Measurements from ENCODE around the gene ANK3.

Gene ANK3

GRCh38 chr10:60208676-60209269 is 180.9 kb downstream of the ANK3 start:
- H3K36me3 Mint-ChIP-seq = no peaks in the 10 kb centered on the region
- H3K27me3 Mint-ChIP-seq = peaks cover 1% of the 10 kb centered on the region
- H3K27ac Mint-ChIP-seq = no peak overlapping the region
- H3K4me3 Mint-ChIP-seq = no peak overlapping the region
- H3K9me3 Mint-ChIP-seq (ENCODE audit: low read depth) = no peaks in the 10 kb centered on the region
- H3K4me1 Mint-ChIP-seq (ENCODE audit: low read depth) = peaks cover 6% of the 10 kb centered on the region

- H3K27ac Mint-ChIP-seq = no peak overlapping the region
Observed at GRCh38 chr10:60207894-60208293, 181.8 kb downstream of the ANK3 start.

DNA sequence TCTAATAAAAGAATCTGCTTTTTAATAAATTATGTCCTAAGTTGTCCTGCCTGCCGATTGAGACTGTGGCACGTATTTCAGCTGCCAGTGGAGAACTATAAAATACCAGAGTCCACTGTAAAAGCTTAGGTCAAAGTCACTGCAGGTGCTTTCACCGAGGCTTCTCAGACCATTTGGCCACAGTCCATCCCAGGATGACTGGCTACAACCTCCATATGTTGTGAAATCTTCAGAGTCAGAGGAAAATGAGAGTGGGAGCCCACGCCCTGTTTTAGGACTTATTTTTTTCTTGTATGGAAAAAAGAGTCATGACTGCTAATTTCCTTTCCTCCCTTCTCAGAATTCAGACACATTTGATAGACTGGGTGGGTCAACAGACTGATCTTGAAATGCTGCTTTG is 182.9 kb downstream of the ANK3 start:
- Mint-ChIP-seq H3K4me1 (ENCODE audit: low read depth) (peaks cover 6% of the 10 kb centered on the region), H3K9me3 (ENCODE audit: low read depth) (no peaks in the 10 kb centered on the region), H3K36me3 (no peaks in the 10 kb centered on the region), H3K27me3 (peaks cover 1% of the 10 kb centered on the region), H3K4me3 (no peak overlapping the region), H3K27ac (no peak overlapping the region)

More at GRCh38 chr10:60207894-60208293, 181.8 kb downstream of the ANK3 start:
- Mint-ChIP-seq H3K36me3 (no peaks in the 10 kb centered on the region), H3K4me3 (no peak overlapping the region), H3K27me3 (peaks cover 1% of the 10 kb centered on the region), H3K4me1 (ENCODE audit: low read depth) (peaks cover 6% of the 10 kb centered on the region), H3K9me3 (ENCODE audit: low read depth) (no peaks in the 10 kb centered on the region)

GRCh38 chr10:60205741-60206140 is 183.9 kb downstream of the ANK3 start:
- no peaks in the 10 kb centered on the region for H3K36me3 Mint-ChIP-seq
- peaks cover 6% of the 10 kb centered on the region for H3K4me1 Mint-ChIP-seq (ENCODE audit: low read depth)
- no peak overlapping the region for H3K4me3 Mint-ChIP-seq
- no peak overlapping the region for H3K27ac Mint-ChIP-seq
- H3K27me3 Mint-ChIP-seq = peaks cover 1% of the 10 kb centered on the region
- no peaks in the 10 kb centered on the region for H3K9me3 Mint-ChIP-seq (ENCODE audit: low read depth)

DNA sequence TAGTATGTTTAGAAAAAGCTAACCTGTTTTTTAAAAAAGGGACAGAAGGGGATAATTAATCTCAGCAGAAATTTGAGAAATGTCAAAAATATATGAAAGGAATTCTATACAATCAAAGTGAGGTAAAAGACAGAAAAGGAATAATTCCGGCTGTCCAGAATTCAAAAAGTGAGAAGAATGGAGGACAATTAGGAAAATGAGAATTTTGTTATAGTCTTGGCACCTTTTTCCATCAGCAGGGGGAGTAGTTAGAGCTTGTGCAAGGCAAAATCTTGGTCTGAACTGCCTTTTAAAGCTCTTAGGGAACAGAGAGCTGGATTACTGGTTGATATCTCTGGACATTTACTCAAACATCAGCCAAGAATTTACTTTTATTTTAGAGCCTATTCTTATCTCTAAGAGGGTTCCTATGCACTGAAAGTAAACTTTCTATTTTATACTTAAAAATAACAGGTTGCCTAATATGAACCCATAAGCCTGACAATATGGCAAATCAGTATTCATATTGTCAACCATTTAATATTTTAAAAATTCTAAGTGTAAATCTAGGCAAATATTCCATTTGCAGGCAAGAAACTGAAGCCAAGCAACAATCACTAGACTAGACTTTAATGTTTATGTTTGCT is 185.6 kb downstream of the ANK3 start:
- Mint-ChIP-seq H3K27ac (no peak overlapping the region), H3K27me3 (peaks cover 1% of the 10 kb centered on the region), H3K4me1 (ENCODE audit: low read depth) (no peaks in the 10 kb centered on the region), H3K36me3 (no peaks in the 10 kb centered on the region), H3K4me3 (no peak overlapping the region), H3K9me3 (ENCODE audit: low read depth) (no peaks in the 10 kb centered on the region)

GRCh38 chr10:60200682-60201053 is 189.0 kb downstream of the ANK3 start:
- Mint-ChIP-seq H3K9me3 (ENCODE audit: low read depth) (no peaks in the 10 kb centered on the region), H3K4me1 (ENCODE audit: low read depth) (no peaks in the 10 kb centered on the region), H3K4me3 (no peak overlapping the region), H3K27me3 (no peaks in the 10 kb centered on the region), H3K36me3 (no peaks in the 10 kb centered on the region), H3K27ac (no peak overlapping the region)

DNA sequence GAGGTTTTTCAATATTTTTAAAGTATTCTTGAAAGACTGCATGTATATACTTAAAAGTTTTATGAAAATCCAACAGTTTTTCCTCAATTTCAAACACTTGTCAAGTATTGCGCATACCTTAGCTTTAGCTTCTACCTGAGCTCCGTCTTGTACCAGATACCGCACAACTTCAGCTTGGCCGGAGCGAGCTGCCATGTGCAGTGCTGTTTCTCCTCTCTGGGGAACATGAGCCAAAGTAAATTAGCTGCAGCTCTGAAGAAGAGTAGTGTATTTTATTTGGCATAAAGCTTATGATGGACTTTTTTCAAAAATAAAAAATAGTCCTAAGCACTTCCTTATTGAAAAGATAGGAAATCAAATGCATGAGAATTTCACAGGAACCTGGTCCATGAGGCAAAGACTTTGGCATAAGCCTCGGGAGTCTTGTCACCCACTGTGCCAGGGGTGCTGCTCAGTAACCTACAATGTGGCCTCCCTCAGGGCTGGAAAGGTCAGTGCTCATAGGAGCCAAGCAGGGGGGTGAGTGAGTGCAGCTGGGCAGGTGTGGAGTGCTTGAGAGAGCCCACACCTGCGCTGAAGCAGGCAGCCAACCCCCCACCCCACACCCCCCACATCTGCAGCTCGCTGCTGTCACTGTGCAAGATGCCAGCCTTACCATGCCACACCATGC is 189.5 kb downstream of the ANK3 start:
- Mint-ChIP-seq H3K4me1 (ENCODE audit: low read depth) (no peaks in the 10 kb centered on the region), H3K9me3 (ENCODE audit: low read depth) (no peaks in the 10 kb centered on the region), H3K27me3 (no peaks in the 10 kb centered on the region), H3K36me3 (no peaks in the 10 kb centered on the region), H3K27ac (no peak overlapping the region), H3K4me3 (no peak overlapping the region)

DNA sequence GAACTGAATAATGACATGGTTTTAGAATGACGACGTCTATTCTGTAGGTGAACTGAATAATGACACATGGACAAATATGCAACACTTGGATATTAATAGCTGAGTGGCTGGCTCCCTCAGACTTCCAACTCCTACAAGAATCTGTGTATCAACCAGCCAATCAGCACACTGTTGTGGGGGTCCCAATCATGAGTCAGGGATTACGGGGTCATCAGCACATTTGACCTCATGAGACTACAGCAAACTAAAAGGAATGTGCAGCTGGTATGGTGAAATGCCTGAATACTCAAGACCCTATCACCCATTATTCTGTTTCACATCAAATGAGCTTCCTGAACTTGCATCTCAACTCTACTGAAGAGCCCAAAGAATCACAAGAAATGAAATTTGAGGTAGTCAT is 192.5 kb downstream of the ANK3 start:
- Mint-ChIP-seq H3K9me3 (ENCODE audit: low read depth) (no peaks in the 10 kb centered on the region), H3K27ac (no peak overlapping the region), H3K27me3 (no peaks in the 10 kb centered on the region), H3K4me3 (no peak overlapping the region), H3K36me3 (no peaks in the 10 kb centered on the region), H3K4me1 (ENCODE audit: low read depth) (no peaks in the 10 kb centered on the region)

GRCh38 chr10:60194421-60194820 is 195.3 kb downstream of the ANK3 start:
- no peak overlapping the region for H3K4me3 Mint-ChIP-seq
- H3K4me1 Mint-ChIP-seq (ENCODE audit: low read depth) = no peaks in the 10 kb centered on the region
- peaks cover 3% of the 10 kb centered on the region for H3K27me3 Mint-ChIP-seq
- no peaks in the 10 kb centered on the region for H3K36me3 Mint-ChIP-seq
- no peak overlapping the region for H3K27ac Mint-ChIP-seq
- no peaks in the 10 kb centered on the region for H3K9me3 Mint-ChIP-seq (ENCODE audit: low read depth)

- Mint-ChIP-seq H3K4me1 (ENCODE audit: low read depth) (no peaks in the 10 kb centered on the region), H3K36me3 (no peaks in the 10 kb centered on the region), H3K4me3 (no peak overlapping the region), H3K27ac (no peak overlapping the region), H3K9me3 (ENCODE audit: low read depth) (no peaks in the 10 kb centered on the region), H3K27me3 (peaks cover 3% of the 10 kb centered on the region)
Observed at GRCh38 chr10:60192946-60193345, 196.7 kb downstream of the ANK3 start.

DNA sequence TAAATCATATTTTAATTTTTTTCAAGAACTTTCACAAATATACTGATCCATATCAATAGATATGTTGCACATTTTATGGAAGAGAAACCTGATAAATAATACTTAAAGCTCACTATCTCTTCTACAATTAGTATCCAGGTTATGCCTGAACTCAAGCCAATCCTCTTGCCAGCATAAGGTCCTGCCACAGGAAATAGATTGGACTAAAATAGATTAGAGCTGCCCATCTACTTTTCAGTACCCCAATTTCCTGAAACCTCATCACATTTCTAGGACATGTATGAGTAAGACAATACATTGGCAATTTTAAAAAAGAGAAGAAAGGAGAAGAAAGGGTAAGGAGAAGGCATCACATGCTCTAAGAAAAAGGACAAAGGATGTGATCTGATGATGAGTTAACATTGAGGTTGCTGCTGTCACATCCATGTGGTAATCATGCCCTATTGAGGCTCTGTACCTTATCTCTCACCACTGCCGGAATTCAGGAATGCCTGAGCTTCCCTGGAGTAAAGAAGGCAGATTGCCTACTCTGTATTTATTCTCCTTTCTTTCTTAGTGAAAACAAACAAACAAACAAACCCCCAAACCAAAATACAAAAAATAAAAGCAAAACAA is 199.7 kb downstream of the ANK3 start:
- no peak overlapping the region for H3K27ac Mint-ChIP-seq
- no peaks in the 10 kb centered on the region for H3K36me3 Mint-ChIP-seq

GRCh38 chr10:60188548-60188947 is 201.1 kb downstream of the ANK3 start:
- Mint-ChIP-seq H3K4me1 (ENCODE audit: low read depth) (no peaks in the 10 kb centered on the region), H3K9me3 (ENCODE audit: low read depth) (no peaks in the 10 kb centered on the region), H3K36me3 (no peaks in the 10 kb centered on the region), H3K27ac (no peak overlapping the region), H3K4me3 (no peak overlapping the region), H3K27me3 (peaks cover 3% of the 10 kb centered on the region)

More for the DNA sequence above, 199.7 kb downstream of the ANK3 start:
- no peaks in the 10 kb centered on the region for H3K4me1 Mint-ChIP-seq (ENCODE audit: low read depth)
- H3K27me3 Mint-ChIP-seq = peaks cover 3% of the 10 kb centered on the region
- H3K4me3 Mint-ChIP-seq = no peak overlapping the region
- H3K9me3 Mint-ChIP-seq (ENCODE audit: low read depth) = no peaks in the 10 kb centered on the region

- H3K36me3 Mint-ChIP-seq = no peaks in the 10 kb centered on the region
- H3K27me3 Mint-ChIP-seq = peaks cover 3% of the 10 kb centered on the region
- no peaks in the 10 kb centered on the region for H3K9me3 Mint-ChIP-seq (ENCODE audit: low read depth)
- no peak overlapping the region for H3K4me3 Mint-ChIP-seq
- H3K4me1 Mint-ChIP-seq (ENCODE audit: low read depth) = no peaks in the 10 kb centered on the region
- no peak overlapping the region for H3K27ac Mint-ChIP-seq
Observed at GRCh38 chr10:60187691-60188090, 202.0 kb downstream of the ANK3 start.

DNA sequence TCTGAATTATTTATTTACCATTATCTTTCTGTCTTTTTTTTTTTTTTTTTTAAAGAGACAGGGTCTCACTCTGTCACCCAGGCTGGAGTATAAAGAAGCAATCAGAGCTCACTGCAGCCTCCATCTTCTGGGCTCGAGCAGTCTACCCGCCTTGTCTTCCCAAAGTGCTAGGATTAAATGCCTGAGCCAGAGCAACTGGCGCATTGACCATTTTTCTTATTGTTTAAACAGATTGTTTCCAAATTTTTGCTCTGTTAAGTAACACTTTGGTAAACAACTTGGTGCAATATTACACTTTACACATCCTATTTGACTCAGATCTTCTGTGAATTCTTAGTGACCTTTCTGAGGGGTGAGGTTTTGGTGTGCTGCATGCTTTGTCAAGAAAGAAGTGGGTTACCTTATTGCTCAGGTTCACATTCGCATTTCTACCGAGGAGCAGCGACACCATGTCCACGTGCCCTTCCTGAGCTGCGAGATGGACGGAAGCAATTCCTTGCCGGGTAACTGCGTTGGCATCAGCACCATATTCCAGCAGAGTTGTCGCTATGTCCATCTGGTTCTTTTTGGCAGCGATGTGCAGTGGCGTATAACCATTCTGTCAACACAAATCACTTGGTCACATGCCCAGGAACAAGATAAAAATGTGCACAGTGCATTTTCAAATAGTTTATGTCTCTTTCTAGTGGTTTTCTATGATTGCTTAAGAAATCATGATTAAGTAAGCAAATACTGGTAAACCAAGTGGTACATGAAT is 203.2 kb downstream of the ANK3 start:
- peaks cover 3% of the 10 kb centered on the region for H3K27me3 Mint-ChIP-seq
- H3K4me1 Mint-ChIP-seq (ENCODE audit: low read depth) = no peaks in the 10 kb centered on the region
- H3K27ac Mint-ChIP-seq = no peak overlapping the region
- no peaks in the 10 kb centered on the region for H3K9me3 Mint-ChIP-seq (ENCODE audit: low read depth)
- H3K4me3 Mint-ChIP-seq = no peak overlapping the region
- H3K36me3 Mint-ChIP-seq = no peaks in the 10 kb centered on the region

DNA sequence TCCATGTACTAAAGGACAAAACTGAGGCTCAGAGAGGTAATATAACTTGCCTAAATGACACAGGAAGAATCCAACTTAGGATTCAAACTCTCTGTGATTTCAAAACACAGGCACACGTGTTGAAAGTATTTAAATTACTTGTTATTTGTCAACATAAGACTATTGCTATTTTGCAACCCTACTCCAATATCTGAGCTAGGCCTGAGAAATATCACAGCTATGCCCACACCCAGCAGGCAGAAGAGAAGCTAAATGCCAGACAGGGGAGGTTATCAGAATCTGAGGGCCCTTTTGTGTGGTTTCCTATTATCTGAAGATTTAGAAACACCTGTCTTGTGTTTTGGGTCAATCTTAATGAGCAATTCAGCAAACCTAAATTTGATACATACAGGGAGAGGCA is 204.3 kb downstream of the ANK3 start:
- no peaks in the 10 kb centered on the region for H3K36me3 Mint-ChIP-seq
- no peak overlapping the region for H3K27ac Mint-ChIP-seq
- no peaks in the 10 kb centered on the region for H3K9me3 Mint-ChIP-seq (ENCODE audit: low read depth)
- H3K27me3 Mint-ChIP-seq = no peaks in the 10 kb centered on the region
- no peak overlapping the region for H3K4me3 Mint-ChIP-seq
- no peaks in the 10 kb centered on the region for H3K4me1 Mint-ChIP-seq (ENCODE audit: low read depth)
